ENCODE measurements around the gene JADE1. TPM values are rescaled to one million over a fixed set of nuclear protein-coding genes. Genes with fewer than 3 reads are reported as not detected.

The JADE1 gene
- total RNA-seq, 1 experiment from 2014 or later = 39.3 TPM

DNA sequence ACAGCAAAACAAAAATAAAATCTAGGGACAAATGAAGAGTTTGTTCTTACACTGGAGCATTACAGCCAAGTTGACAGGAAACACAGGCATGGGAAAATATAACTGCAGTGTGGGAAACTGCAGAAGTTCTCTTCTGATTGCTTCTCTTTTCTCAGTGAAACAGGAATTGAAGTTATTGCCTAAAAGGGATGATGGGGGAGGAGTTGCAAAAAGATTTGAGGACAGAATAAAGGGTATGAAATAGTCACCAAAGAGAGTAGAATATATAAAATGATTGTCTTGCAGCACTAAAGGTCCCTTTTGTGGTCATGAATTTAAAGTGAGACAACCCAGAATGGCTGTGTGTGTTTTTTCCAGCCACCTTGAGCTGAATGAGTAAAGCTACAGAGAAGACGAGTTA lies 103.7 kb downstream of the JADE1 start:
- CTCF ChIA-PET = no interaction called here
- no TSS peak for BruUV-seq (replicated peaks)
- intact Hi-C loops (cut with micrococcal nuclease; ENCODE audit: unreplicated experiment) = no loop called here

DNA sequence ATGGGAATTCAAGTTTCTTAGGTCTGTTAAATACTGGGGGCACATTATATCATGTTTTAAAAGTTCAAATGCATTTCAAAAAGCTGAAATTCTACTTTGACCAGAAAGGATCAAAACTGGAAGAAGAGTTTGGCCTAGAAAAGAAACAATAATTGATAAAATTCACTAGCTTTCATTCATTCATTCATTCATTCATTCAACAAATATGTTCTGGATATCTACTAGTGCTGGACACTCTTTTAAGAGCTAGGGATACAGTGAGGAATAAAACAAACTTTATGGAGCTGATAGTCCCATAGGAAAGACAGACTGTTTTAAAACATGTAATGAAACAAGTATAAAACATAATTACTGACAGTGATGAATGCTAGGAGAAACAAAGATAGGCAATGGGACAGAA lies 106.0 kb downstream of the JADE1 start:
- Histone ChIP-seq H3K27ac (ENCODE audit: low read depth, low read length, poor library complexity, severe bottlenecking) (no peak overlapping the region), H3K36me3 (ENCODE audit: insufficient read depth, low read length, poor library complexity, severe bottlenecking) (no peaks in the 10 kb centered on the region), H3K27me3 (replicated peaks; ENCODE audit: insufficient read depth, low read depth, low read length, poor library complexity) (no peaks in the 10 kb centered on the region), H3K9me3 (ENCODE audit: low read depth, low read length, poor library complexity, severe bottlenecking) (no peaks in the 10 kb centered on the region), H3K4me1 (ENCODE audit: insufficient read depth, low read length, poor library complexity, severe bottlenecking) (no peaks in the 10 kb centered on the region), H3K4me3 (ENCODE audit: low read depth, low read length, poor library complexity, severe bottlenecking) (no peak overlapping the region)
- BruUV-seq (replicated peaks) = no TSS peak
- ChIA-PET POLR2A (ENCODE audit: low non-redundant PET) (no interaction called here), CTCF (no interaction called here)
- TF ChIP-seq, protein P1, sequence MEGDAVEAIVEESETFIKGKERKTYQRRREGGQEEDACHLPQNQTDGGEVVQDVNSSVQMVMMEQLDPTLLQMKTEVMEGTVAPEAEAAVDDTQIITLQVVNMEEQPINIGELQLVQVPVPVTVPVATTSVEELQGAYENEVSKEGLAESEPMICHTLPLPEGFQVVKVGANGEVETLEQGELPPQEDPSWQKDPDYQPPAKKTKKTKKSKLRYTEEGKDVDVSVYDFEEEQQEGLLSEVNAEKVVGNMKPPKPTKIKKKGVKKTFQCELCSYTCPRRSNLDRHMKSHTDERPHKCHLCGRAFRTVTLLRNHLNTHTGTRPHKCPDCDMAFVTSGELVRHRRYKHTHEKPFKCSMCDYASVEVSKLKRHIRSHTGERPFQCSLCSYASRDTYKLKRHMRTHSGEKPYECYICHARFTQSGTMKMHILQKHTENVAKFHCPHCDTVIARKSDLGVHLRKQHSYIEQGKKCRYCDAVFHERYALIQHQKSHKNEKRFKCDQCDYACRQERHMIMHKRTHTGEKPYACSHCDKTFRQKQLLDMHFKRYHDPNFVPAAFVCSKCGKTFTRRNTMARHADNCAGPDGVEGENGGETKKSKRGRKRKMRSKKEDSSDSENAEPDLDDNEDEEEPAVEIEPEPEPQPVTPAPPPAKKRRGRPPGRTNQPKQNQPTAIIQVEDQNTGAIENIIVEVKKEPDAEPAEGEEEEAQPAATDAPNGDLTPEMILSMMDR (conservative IDR thresholded peaks at IDR 0.05; ENCODE audit: low read depth, low read length) = no peak
- no peak for TF ChIP-seq EZH2 (IDR thresholded peaks at IDR 0.05; ENCODE audit: borderline replicate concordance, low read depth, low read length, poor library complexity, severe bottlenecking)
- DNase-seq (ENCODE audit: low spot score) = no peak
- intact Hi-C loops (cut with micrococcal nuclease; ENCODE audit: unreplicated experiment) = no loop called here

More for the DNA sequence above, 103.7 kb downstream of the JADE1 start:
- Histone ChIP-seq H3K36me3 (ENCODE audit: insufficient read depth, low read length, poor library complexity, severe bottlenecking) (no peaks in the 10 kb centered on the region), H3K27ac (ENCODE audit: low read depth, low read length, poor library complexity, severe bottlenecking) (no peak overlapping the region), H3K9me3 (ENCODE audit: low read depth, low read length, poor library complexity, severe bottlenecking) (no peaks in the 10 kb centered on the region), H3K27me3 (replicated peaks; ENCODE audit: insufficient read depth, low read depth, low read length, poor library complexity) (no peaks in the 10 kb centered on the region), H3K4me3 (ENCODE audit: low read depth, low read length, poor library complexity, severe bottlenecking) (no peak overlapping the region), H3K4me1 (ENCODE audit: insufficient read depth, low read length, poor library complexity, severe bottlenecking) (no peaks in the 10 kb centered on the region)
- DNase-seq (ENCODE audit: low spot score) = no peak
- TF ChIP-seq EZH2 (IDR thresholded peaks at IDR 0.05; ENCODE audit: borderline replicate concordance, low read depth, low read length, poor library complexity, severe bottlenecking) = no peak
- TF ChIP-seq, protein P1 (conservative IDR thresholded peaks at IDR 0.05; ENCODE audit: low read depth, low read length) = no peak
- POLR2A ChIA-PET (ENCODE audit: low non-redundant PET) = no interaction called here

DNA sequence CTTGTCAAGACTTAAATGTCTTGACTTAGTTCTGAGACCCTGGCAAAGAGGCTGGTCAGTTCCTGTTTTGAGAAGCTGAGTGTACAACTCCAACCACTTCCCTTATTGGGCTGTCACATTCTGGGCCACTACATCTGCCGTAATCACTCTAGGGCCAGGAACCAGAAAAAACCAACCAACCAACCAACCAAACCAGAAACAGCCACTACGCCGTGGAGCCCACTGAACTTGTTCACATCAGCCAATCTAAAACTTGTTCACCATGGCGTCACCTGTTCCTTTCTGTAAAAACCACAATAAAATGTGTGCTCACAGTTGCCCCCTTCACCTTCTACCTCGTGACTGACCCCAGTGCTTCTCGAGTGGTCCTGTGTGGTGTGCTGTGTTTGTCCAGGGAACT lies 107.3 kb downstream of the JADE1 start:
- no peaks in the 10 kb centered on the region for H3K36me3 ChIP-seq (ENCODE audit: insufficient read depth, low read length, poor library complexity, severe bottlenecking)
- BruUV-seq (replicated peaks) = no TSS peak
- no peak overlapping the region for H3K4me3 ChIP-seq (ENCODE audit: low read depth, low read length, poor library complexity, severe bottlenecking)
- ChIA-PET CTCF (no interaction called here), POLR2A (ENCODE audit: low non-redundant PET) (no interaction called here)
- H3K4me1 ChIP-seq (ENCODE audit: insufficient read depth, low read length, poor library complexity, severe bottlenecking) = no peaks in the 10 kb centered on the region
- intact Hi-C loops (cut with micrococcal nuclease; ENCODE audit: unreplicated experiment) = no loop called here
- no peak overlapping the region for H3K27ac ChIP-seq (ENCODE audit: low read depth, low read length, poor library complexity, severe bottlenecking)
- H3K27me3 ChIP-seq (replicated peaks; ENCODE audit: insufficient read depth, low read depth, low read length, poor library complexity) = no peaks in the 10 kb centered on the region
- H3K9me3 ChIP-seq (ENCODE audit: low read depth, low read length, poor library complexity, severe bottlenecking) = no peaks in the 10 kb centered on the region
- no peak for TF ChIP-seq EZH2 (IDR thresholded peaks at IDR 0.05; ENCODE audit: borderline replicate concordance, low read depth, low read length, poor library complexity, severe bottlenecking)
- TF ChIP-seq, protein P1 (conservative IDR thresholded peaks at IDR 0.05; ENCODE audit: low read depth, low read length) = no peak
- no peak for DNase-seq (ENCODE audit: low spot score)

All from A673 (cell line).